ENCODE data around the gene AGFG2.

DNA sequence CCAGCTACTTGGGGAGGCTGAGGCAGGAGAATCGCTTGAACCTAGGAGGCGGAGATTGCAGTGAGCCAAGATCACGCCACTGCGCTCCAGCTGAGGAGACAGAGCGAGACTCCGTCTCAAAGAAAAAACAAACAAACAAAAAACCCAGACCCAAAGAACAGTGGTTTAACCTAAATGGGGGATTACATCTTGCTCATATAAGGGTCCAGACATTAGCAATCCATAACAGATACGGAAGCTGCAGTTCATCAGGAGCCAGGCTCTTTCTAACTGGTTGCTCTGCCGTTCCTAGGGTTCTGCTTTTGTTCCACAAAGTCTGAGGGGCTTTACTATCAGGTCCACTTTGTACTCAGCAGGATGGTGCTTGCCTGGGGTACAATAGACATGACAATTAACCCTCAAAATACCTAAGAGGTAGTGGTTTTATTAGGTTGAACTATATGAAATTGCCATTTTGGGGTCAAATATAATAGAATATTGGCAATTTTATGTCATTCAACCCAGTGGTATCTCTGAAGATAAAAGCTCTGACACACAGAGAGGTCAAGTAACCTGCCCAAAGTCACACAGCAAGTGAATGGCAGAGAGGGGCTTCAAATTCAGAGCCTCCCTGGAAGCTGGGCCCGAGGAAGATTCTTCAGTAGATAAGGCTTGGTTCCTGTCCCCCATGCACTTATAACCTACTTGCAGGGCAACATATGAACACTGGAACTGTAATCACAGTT is 34.0 kb upstream of the AGFG2 start:
- TF ChIP-seq, protein P1, sequence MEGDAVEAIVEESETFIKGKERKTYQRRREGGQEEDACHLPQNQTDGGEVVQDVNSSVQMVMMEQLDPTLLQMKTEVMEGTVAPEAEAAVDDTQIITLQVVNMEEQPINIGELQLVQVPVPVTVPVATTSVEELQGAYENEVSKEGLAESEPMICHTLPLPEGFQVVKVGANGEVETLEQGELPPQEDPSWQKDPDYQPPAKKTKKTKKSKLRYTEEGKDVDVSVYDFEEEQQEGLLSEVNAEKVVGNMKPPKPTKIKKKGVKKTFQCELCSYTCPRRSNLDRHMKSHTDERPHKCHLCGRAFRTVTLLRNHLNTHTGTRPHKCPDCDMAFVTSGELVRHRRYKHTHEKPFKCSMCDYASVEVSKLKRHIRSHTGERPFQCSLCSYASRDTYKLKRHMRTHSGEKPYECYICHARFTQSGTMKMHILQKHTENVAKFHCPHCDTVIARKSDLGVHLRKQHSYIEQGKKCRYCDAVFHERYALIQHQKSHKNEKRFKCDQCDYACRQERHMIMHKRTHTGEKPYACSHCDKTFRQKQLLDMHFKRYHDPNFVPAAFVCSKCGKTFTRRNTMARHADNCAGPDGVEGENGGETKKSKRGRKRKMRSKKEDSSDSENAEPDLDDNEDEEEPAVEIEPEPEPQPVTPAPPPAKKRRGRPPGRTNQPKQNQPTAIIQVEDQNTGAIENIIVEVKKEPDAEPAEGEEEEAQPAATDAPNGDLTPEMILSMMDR (IDR thresholded peaks at IDR 0.05), result no peak
- TF ChIP-seq POLR2A (IDR thresholded peaks at IDR 0.05), result no peak

Measured in lower leg skin (tissue), 3 donors.